ENCODE results near the gene HLCS. TPM values are rescaled to one million over a fixed set of nuclear protein-coding genes. Genes with fewer than 3 reads are reported as not detected.

Gene HLCS
- polyA plus RNA-seq, 1 of the 3 experiments (the other 2 are of a cell fraction) = 13.0 TPM

- Histone ChIP-seq H3F3A (replicated peaks; ENCODE audit: insufficient read depth) (no peaks in the 10 kb centered on the region), H3K9ac (no peak overlapping the region), H3K27ac (ENCODE audit: low read depth in 2 of 2, low read length in 1 of 2) (no peak overlapping the region), H3K9me2 (no peaks in the 10 kb centered on the region), H3K9me3 (no peaks in the 10 kb centered on the region), H3K4me2 (no peak overlapping the region), H3K36me3 (replicated peaks in 1 of 2; ENCODE audit: control insufficient read depth in 1 of 2, insufficient read depth in 2 of 2, low read length in 1 of 2) (no peaks in the 10 kb centered on the region), H3K4me3 (ENCODE audit: low read depth in 2 of 2, low read length in 1 of 2) (no peak overlapping the region), H2AFZ (ENCODE audit: low read depth) (no peak overlapping the region), H3K4me1 (ENCODE audit: control insufficient read depth in 1 of 2, insufficient read depth in 2 of 2, low read depth in 1 of 2, low read length in 1 of 2) (no peaks in the 10 kb centered on the region), H3K27me3 (ENCODE audit: insufficient read depth) (no peaks in the 10 kb centered on the region), H4K20me1 (ENCODE audit: insufficient read depth) (no peaks in the 10 kb centered on the region), H3K79me2 (ENCODE audit: insufficient read depth) (peaks cover 4% of the 10 kb centered on the region; the same call in 1 of the 2 replicates)
- ChIA-PET CTCF (interaction anchor here (0.6 kb wide), 1 partner anchor 48 kb away, joined by 3 read pairs; no protein-coding TSS in a partner anchor), POLR2A (no interaction called here)
- DNase-seq = no peak
- WGBS (ENCODE audit: low lambda C conversion rate) = 98% methylated on average over 8 of the region's 8 CpGs
- TF ChIP-seq MXI1 (IDR thresholded peaks at IDR 0.05; ENCODE audit: low read depth, low read length) = no peak
- no peak for TF ChIP-seq RFX5 (IDR thresholded peaks at IDR 0.05; ENCODE audit: low read length)
- TF ChIP-seq USF2 (IDR thresholded peaks at IDR 0.05; ENCODE audit: borderline replicate concordance, low read depth, low read length) = no peak
- TF ChIP-seq TAF1 (IDR thresholded peaks at IDR 0.05; ENCODE audit: borderline replicate concordance, low read depth, low read length) = no peak
- TF ChIP-seq EP300 (IDR thresholded peaks at IDR 0.05; ENCODE audit: borderline replicate concordance in 1 of 2, low read depth in 1 of 2, low read length in 1 of 2) = no peak
- TF ChIP-seq SMC3 (IDR thresholded peaks at IDR 0.05; ENCODE audit: low read depth, low read length) = no peak
- TF ChIP-seq GATA2 (CRISPR knock-in tag; IDR thresholded peaks at IDR 0.05) = no peak
- no peak for TF ChIP-seq ZBTB33 (IDR thresholded peaks at IDR 0.05; ENCODE audit: borderline replicate concordance, low read depth)
- TF ChIP-seq RXRA (IDR thresholded peaks at IDR 0.05; ENCODE audit: borderline replicate concordance, low read depth) = no peak
- TF ChIP-seq FOSL2 (IDR thresholded peaks at IDR 0.05; ENCODE audit: borderline replicate concordance, low read depth) = no peak
- no peak for TF ChIP-seq CTCF (IDR thresholded peaks at IDR 0.05)
- no peak for TF ChIP-seq TCF12 (IDR thresholded peaks at IDR 0.05)
- TF ChIP-seq NRF1 (IDR thresholded peaks at IDR 0.05; ENCODE audit: low read depth, low read length) = no peak
- no peak for TF ChIP-seq NFIC (IDR thresholded peaks at IDR 0.05; ENCODE audit: borderline replicate concordance)
- TF ChIP-seq IRF3 (IDR thresholded peaks at IDR 0.05; ENCODE audit: low read depth, low read length) = no peak
Measured at GRCh38 chr21:36902331-36902730, 64.1 kb downstream of the HLCS start.
